Activated gamma-delta T cell (primary cell): Measurements from ENCODE around the gene CUL3.
"Not testable (repeated sequence)": the region's sequence is repeated elsewhere in the genome, so short reads cannot be mapped to it uniquely, and the experiment has no call there.

Experiments
- DNase-seq: peaks from one replicate; lab custom pipeline; 2025; lab: John Stamatoyannopoulos, UW

Gene CUL3

GRCh38 chr2:224538561-224539138, 46.5 kb downstream of the CUL3 start:
- DNase-seq: no peak

- no peak for DNase-seq
Observed at GRCh38 chr2:224532931-224533330, 52.2 kb downstream of the CUL3 start.

DNA sequence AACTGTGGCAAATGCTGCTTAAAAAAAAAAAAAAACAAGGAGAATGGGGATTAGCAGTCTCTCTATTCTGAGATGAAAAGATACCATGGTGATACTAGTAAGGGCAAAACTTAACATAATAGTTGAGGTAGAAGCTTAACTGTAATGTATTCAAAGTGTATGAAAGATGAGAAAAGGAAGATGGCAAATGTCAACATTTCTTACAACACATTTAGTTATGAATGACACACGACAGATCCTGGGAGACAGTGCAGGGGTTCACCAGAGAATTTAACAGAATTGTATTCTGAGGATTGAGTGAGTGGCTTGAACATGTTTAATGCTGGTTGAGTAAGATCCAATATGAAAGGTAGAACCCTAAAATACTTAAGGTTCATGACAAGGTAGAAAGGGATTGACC, 52.7 kb downstream of the CUL3 start:
- DNase-seq: no peak

DNA sequence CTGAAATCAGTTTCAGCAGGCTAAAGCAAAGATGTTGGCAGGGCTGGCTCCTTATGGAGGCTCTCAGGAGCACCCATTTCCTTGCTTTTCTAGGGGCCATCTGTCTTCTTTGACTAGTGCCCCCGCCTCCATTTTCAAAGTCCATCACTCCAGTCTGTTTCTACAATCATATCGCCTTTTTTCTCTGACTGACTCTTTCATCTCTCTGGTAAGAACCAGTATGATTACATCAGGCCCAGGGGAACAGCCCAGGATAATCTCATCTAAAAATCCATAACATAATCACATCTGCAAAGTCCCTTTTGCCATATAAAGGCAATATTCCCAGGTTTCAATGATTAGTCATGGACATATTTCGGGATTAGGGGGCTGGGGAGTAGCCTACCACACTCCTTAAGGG, 57.0 kb downstream of the CUL3 start:
- DNase-seq: no peak

DNA sequence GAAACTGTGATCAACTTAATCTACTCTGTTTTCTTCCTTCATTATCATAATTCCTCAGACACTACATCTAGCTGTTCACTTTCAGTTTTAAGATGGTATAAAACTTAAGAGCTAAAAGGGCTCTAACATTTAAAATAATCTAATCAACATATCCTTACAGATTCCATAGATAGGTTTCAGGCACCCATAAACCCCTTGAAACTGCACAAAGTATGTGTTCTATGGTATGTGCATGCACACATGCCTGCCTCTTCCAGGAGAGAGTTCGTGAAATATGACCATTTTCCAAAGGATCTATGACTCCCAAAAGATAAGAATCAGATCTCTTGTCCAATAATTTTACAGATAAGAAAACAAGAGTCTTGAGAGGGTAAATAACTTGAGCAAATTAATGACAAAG, 59.4 kb downstream of the CUL3 start:
- DNase-seq: no peak

DNA sequence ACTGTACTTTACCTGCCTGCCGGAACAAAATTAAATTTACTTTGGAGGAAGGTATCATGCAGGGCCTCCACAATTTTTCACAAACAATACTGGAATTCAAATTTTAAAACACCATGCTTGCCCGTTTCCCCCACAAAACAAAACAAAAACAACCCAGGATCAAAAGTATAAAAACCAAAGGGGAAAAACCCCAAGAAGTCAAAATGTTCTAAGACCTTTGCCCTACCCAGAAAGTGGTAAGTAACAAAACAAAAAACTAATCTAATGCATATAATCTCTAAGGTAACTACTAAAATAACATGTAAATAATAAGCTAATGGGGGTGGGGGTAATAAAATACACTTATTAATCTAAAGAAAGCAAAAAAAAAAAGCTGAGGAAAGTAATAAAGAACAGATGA, 60.5 kb downstream of the CUL3 start:
- DNase-seq: no peak

DNA sequence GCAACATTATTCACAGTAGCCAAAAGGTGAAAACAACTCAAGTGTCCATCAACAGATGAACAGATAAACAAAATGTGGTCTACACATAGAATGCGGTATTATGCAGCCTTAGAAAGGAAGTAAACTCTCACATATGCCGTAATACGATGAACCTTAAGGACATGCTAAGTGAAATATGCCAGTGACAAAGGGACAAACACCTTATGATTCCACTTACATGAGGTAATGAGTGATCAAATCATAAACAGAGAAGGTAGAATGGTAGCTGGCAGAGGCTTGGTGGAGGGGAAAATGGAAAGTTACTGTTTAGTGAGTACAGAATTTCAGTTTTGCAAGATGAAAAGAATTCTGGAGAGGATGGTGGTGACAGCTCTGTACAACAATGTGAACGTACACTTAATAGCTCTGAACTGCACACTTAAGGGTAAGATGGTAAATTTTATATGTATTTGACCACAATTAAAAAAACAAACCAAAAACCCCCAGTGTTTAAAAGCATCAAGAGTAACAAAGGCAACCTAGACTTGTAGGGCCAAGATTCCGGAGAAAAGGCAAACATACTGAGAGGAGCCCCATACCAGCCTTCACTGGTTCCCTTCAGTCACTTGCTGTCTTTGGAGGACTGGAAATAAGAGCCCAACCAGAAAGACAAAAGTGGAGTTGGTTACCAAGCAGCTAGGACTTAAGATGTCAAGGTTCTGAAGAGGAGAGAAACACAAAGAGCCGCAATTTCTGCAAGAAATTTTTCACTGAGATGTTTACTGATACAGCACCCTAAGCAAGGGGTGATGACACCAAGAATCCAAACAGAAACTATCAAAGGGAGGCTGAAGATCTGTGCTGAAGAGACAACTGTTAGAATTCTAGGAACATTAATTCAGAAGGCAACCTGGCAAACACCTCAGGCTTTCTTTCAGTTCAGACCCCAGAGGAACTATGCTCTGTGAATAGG, 61.3 kb downstream of the CUL3 start:
- no peak for DNase-seq

GRCh38 chr2:224522483-224522882, 62.7 kb downstream of the CUL3 start:
- not testable (repeated sequence) for DNase-seq

GRCh38 chr2:224520064-224520463, 65.1 kb downstream of the CUL3 start:
- no peak for DNase-seq

- no peak for DNase-seq
Observed at GRCh38 chr2:224518806-224519580, 66.2 kb downstream of the CUL3 start.

DNA sequence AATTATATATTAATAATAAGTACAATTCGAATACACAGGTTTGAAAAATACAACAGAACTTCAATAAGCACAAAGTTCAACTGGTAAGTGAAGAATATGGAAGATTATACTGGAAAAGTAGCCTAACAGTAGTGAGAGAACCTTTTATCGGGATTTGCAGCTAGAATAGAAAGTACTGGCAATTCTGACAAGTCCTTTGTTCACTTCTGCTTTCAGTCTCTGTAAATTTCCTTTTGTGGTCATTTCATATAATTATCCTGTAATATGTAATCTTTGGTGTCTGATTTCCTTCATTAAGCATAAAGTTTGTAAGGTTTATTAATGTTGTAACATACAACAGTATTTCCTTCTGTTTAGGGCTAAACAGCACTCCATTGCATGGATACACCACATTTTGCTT, 67.2 kb downstream of the CUL3 start:
- no peak for DNase-seq

GRCh38 chr2:224516393-224516792, 68.8 kb downstream of the CUL3 start:
- not testable (repeated sequence) for DNase-seq

- DNase-seq: no peak
Observed at GRCh38 chr2:224513991-224514390, 71.2 kb downstream of the CUL3 start.

GRCh38 chr2:224507789-224508188, 77.4 kb downstream of the CUL3 start:
- DNase-seq: no peak

GRCh38 chr2:224506494-224506893, 78.7 kb downstream of the CUL3 start:
- no peak for DNase-seq

DNA sequence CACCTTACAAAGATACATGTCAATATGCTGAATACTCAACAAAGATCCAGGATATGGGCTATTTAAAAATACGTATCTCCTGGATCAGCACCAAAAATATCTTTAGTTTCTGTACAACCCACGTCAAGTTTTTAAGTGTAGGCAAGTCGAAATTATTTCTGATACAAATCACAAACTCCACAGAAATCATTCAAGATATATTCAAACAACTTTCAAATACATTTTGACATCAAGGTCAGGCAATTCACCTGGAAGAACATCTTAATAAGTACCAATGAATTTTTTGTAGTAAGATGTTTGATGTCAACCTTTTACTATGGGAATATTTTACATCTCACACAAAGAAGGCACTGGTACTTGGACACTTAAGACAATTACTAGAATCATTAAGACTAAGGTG, 86.2 kb downstream of the CUL3 start:
- no peak for DNase-seq

- DNase-seq: no peak
Observed at GRCh38 chr2:224492531-224492930, 92.6 kb downstream of the CUL3 start.

GRCh38 chr2:224487940-224488339, 97.2 kb downstream of the CUL3 start:
- not testable (repeated sequence) for DNase-seq

DNA sequence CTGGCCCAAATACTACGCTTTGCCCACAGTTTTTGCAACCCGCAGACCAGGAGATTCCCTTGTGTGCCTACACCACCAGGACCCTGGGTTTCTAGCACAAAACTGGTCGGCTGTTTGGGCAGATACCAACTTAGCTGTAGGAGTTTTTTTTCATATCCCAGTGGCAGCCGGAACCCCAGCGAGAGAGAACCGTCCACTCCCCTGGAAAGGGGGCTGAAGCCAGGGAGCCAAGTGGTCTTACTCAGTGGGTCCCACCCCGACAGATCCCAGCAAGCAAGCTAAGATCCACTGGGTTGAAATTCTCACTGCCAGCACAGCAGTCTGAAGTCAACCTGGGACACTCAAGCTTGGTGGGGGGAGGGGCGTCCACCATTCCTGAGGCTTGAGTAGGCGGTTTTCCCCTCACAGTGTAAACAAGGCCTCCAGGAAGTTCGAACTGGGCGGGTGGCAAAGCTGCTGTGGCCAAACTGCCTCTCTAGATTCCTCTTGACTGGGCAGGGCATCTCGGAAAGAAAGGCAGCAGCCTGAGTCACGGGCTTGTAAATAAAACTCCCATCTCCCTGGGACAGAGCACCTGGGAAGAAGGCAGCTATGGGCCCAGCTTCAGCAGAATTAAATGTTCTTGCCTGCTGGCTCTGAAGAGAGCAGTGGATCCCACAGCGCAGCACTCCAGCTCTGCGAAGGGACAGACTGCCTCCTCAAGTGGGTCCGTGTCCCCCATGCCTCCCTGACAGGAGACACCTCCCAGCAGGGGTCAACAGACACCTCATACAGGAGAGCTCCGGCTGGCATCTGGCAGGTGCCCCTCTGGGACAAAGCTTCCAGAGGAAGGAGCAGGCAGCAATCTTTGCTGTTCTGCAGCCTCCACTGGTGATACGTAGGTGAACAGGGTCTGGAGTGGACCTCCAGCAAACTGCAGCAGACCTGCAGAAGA, 99.8 kb downstream of the CUL3 start:
- not testable (repeated sequence) for DNase-seq

GRCh38 chr2:224479826-224480225, 105.3 kb downstream of the CUL3 start:
- no peak for DNase-seq

GRCh38 chr2:224472827-224473226, 112.3 kb downstream of the CUL3 start:
- no peak for DNase-seq

DNA sequence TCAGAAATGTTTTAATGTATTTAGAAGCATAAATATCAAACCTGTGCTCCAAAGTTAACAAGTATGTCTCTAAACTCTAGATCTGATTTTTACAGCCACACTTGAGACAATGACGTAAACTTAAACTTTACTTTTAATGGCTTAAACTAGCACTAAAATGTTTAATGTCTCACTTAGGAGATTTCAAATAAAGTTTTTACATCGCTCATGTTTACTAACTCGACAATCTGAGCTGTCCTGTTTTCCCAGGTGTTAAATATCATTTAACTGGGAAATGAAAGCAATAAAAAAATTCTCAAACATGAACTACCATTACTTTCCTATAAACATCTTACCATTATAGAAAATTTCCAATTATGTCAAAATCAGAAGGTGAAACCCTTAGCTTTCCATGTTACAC, 113.0 kb downstream of the CUL3 start:
- DNase-seq: no peak
